Measurements from ENCODE around the gene NBAS.

NBAS gene

GRCh38 chr2:15311926-15312325 is 249.2 kb downstream of the NBAS start:
- no peaks in the 10 kb centered on the region for H3K27me3 ChIP-seq (ENCODE audit: insufficient read depth, poor library complexity, severe bottlenecking)
- peaks cover 13% of the 10 kb centered on the region for H3K36me3 ChIP-seq (ENCODE audit: low read depth)
- H3K9me3 ChIP-seq (ENCODE audit: severe bottlenecking) = no peaks in the 10 kb centered on the region
- no peak overlapping the region for H3K27ac ChIP-seq (ENCODE audit: poor library complexity, severe bottlenecking)
- no peak for TF ChIP-seq CTCF (IDR thresholded peaks at IDR 0.05; ENCODE audit: poor library complexity, severe bottlenecking)
- ATAC-seq (ENCODE audit: low read depth) (no peak), DNase-seq (ENCODE audit: low spot score) (no peak)
- no peaks in the 10 kb centered on the region for H3K4me1 ChIP-seq (ENCODE audit: insufficient read depth, poor library complexity, severe bottlenecking)
- H3K4me3 ChIP-seq (ENCODE audit: severe bottlenecking) = no peak overlapping the region

GRCh38 chr2:15311201-15311907 is 249.8 kb downstream of the NBAS start:
- Histone ChIP-seq H3K27me3 (ENCODE audit: insufficient read depth, poor library complexity, severe bottlenecking) (no peaks in the 10 kb centered on the region), H3K4me1 (ENCODE audit: insufficient read depth, poor library complexity, severe bottlenecking) (no peaks in the 10 kb centered on the region), H3K27ac (ENCODE audit: poor library complexity, severe bottlenecking) (no peak overlapping the region), H3K4me3 (ENCODE audit: severe bottlenecking) (no peak overlapping the region), H3K9me3 (ENCODE audit: severe bottlenecking) (no peaks in the 10 kb centered on the region), H3K36me3 (ENCODE audit: low read depth) (peaks cover 14% of the 10 kb centered on the region)
- no peak for TF ChIP-seq CTCF (IDR thresholded peaks at IDR 0.05; ENCODE audit: poor library complexity, severe bottlenecking)
- DNase-seq (ENCODE audit: low spot score) = no peak
- no peak for ATAC-seq (ENCODE audit: low read depth)

- peaks cover 17% of the 10 kb centered on the region for H3K36me3 ChIP-seq (ENCODE audit: low read depth)
- DNase-seq (ENCODE audit: low spot score) (no peak), ATAC-seq (ENCODE audit: low read depth) (peak; percentile 48; the same call in 2 of the 3 replicates)
- no peaks in the 10 kb centered on the region for H3K4me1 ChIP-seq (ENCODE audit: insufficient read depth, poor library complexity, severe bottlenecking)
- no peak overlapping the region for H3K4me3 ChIP-seq (ENCODE audit: severe bottlenecking)
- H3K9me3 ChIP-seq (ENCODE audit: severe bottlenecking) = no peaks in the 10 kb centered on the region
- no peak overlapping the region for H3K27ac ChIP-seq (ENCODE audit: poor library complexity, severe bottlenecking)
- H3K27me3 ChIP-seq (ENCODE audit: insufficient read depth, poor library complexity, severe bottlenecking) = no peaks in the 10 kb centered on the region
- TF ChIP-seq CTCF (IDR thresholded peaks at IDR 0.05; ENCODE audit: poor library complexity, severe bottlenecking) = no peak
Observed at GRCh38 chr2:15307526-15307925, 253.6 kb downstream of the NBAS start.

- Histone ChIP-seq H3K9me3 (ENCODE audit: severe bottlenecking) (no peaks in the 10 kb centered on the region), H3K4me3 (ENCODE audit: severe bottlenecking) (no peak overlapping the region), H3K36me3 (ENCODE audit: low read depth) (peaks cover 17% of the 10 kb centered on the region), H3K27me3 (ENCODE audit: insufficient read depth, poor library complexity, severe bottlenecking) (no peaks in the 10 kb centered on the region), H3K27ac (ENCODE audit: poor library complexity, severe bottlenecking) (no peak overlapping the region), H3K4me1 (ENCODE audit: insufficient read depth, poor library complexity, severe bottlenecking) (no peaks in the 10 kb centered on the region)
- ATAC-seq (ENCODE audit: low read depth) = no peak
- no peak for TF ChIP-seq CTCF (IDR thresholded peaks at IDR 0.05; ENCODE audit: poor library complexity, severe bottlenecking)
- no peak for DNase-seq (ENCODE audit: low spot score)
Observed at GRCh38 chr2:15306706-15307105, 254.4 kb downstream of the NBAS start.

GRCh38 chr2:15303874-15304273 is 257.3 kb downstream of the NBAS start:
- Histone ChIP-seq H3K4me3 (ENCODE audit: severe bottlenecking) (no peak overlapping the region), H3K36me3 (ENCODE audit: low read depth) (peaks cover 17% of the 10 kb centered on the region), H3K4me1 (ENCODE audit: insufficient read depth, poor library complexity, severe bottlenecking) (peaks cover 4% of the 10 kb centered on the region), H3K9me3 (ENCODE audit: severe bottlenecking) (no peaks in the 10 kb centered on the region), H3K27ac (ENCODE audit: poor library complexity, severe bottlenecking) (no peak overlapping the region), H3K27me3 (ENCODE audit: insufficient read depth, poor library complexity, severe bottlenecking) (no peaks in the 10 kb centered on the region)
- TF ChIP-seq CTCF (IDR thresholded peaks at IDR 0.05; ENCODE audit: poor library complexity, severe bottlenecking) = no peak
- ATAC-seq (ENCODE audit: low read depth) = no peak
- DNase-seq (ENCODE audit: low spot score) = no peak
